ENCODE data around the gene USP32.

GRCh38 chr17:60315650-60316049, 76.3 kb downstream of the USP32 start:
- no peak for TF ChIP-seq POLR2A (IDR thresholded peaks at IDR 0.05)
- TF ChIP-seq, protein P1, sequence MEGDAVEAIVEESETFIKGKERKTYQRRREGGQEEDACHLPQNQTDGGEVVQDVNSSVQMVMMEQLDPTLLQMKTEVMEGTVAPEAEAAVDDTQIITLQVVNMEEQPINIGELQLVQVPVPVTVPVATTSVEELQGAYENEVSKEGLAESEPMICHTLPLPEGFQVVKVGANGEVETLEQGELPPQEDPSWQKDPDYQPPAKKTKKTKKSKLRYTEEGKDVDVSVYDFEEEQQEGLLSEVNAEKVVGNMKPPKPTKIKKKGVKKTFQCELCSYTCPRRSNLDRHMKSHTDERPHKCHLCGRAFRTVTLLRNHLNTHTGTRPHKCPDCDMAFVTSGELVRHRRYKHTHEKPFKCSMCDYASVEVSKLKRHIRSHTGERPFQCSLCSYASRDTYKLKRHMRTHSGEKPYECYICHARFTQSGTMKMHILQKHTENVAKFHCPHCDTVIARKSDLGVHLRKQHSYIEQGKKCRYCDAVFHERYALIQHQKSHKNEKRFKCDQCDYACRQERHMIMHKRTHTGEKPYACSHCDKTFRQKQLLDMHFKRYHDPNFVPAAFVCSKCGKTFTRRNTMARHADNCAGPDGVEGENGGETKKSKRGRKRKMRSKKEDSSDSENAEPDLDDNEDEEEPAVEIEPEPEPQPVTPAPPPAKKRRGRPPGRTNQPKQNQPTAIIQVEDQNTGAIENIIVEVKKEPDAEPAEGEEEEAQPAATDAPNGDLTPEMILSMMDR (IDR thresholded peaks at IDR 0.05) = peak in 2 of 6 experiments; percentile 2 to 6
